ENCODE data around the gene ZBTB21.
A peak's percentile ranks its signal among the peaks of the same experiment; 100 is the strongest.
"Not testable (repeated sequence)": the region's sequence is repeated elsewhere in the genome, so short reads cannot be mapped to it uniquely, and the experiment has no call there.

Gene ZBTB21

GRCh38 chr21:41994613-41995012 lies 15.5 kb downstream of the ZBTB21 start:
- not testable (repeated sequence) for H3K27ac ChIP-seq (ENCODE audit: low read depth, low read length); H3K9ac ChIP-seq (ENCODE audit: low read length); H3K4me3 ChIP-seq (ENCODE audit: low read length); H3K4me1 ChIP-seq (ENCODE audit: control insufficient read depth, insufficient read depth, low read length); H3K27me3 ChIP-seq (ENCODE audit: control insufficient read depth, insufficient read depth, low read length)
- H3K36me3 ChIP-seq (ENCODE audit: control insufficient read depth, insufficient read depth, low read length) = peaks cover 26% of the 10 kb centered on the region

- Histone ChIP-seq H3K9ac (ENCODE audit: low read length) (no peak overlapping the region), H3K36me3 (ENCODE audit: control insufficient read depth, insufficient read depth, low read length) (peaks cover 23% of the 10 kb centered on the region), H3K27ac (ENCODE audit: low read depth, low read length) (peak overlapping the region; percentile 41), H3K4me3 (ENCODE audit: low read length) (no peak overlapping the region), H3K27me3 (ENCODE audit: control insufficient read depth, insufficient read depth, low read length) (no peaks in the 10 kb centered on the region), H3K4me1 (ENCODE audit: control insufficient read depth, insufficient read depth, low read length) (no peaks in the 10 kb centered on the region)
Measured at GRCh38 chr21:41993744-41994143, 16.4 kb downstream of the ZBTB21 start.

GRCh38 chr21:41992576-41992975 lies 17.6 kb downstream of the ZBTB21 start:
- Histone ChIP-seq H3K4me3 (ENCODE audit: low read length) (no peak overlapping the region), H3K4me1 (ENCODE audit: control insufficient read depth, insufficient read depth, low read length) (no peaks in the 10 kb centered on the region), H3K9ac (ENCODE audit: low read length) (no peak overlapping the region), H3K27ac (ENCODE audit: low read depth, low read length) (no peak overlapping the region), H3K27me3 (ENCODE audit: control insufficient read depth, insufficient read depth, low read length) (no peaks in the 10 kb centered on the region), H3K36me3 (ENCODE audit: control insufficient read depth, insufficient read depth, low read length) (peaks cover 23% of the 10 kb centered on the region)

- no peaks in the 10 kb centered on the region for H3K4me1 ChIP-seq (ENCODE audit: control insufficient read depth, insufficient read depth, low read length)
- H3K27me3 ChIP-seq (ENCODE audit: control insufficient read depth, insufficient read depth, low read length) = no peaks in the 10 kb centered on the region
- H3K27ac ChIP-seq (ENCODE audit: low read depth, low read length) = no peak overlapping the region
- no peak overlapping the region for H3K9ac ChIP-seq (ENCODE audit: low read length)
- H3K36me3 ChIP-seq (ENCODE audit: control insufficient read depth, insufficient read depth, low read length) = peaks cover 23% of the 10 kb centered on the region
- no peak overlapping the region for H3K4me3 ChIP-seq (ENCODE audit: low read length)
Measured at GRCh38 chr21:41991659-41992058, 18.5 kb downstream of the ZBTB21 start.

GRCh38 chr21:41989698-41990097 lies 20.5 kb downstream of the ZBTB21 start:
- H3K27ac ChIP-seq (ENCODE audit: low read depth, low read length) = no peak overlapping the region
- no peak overlapping the region for H3K9ac ChIP-seq (ENCODE audit: low read length)
- H3K36me3 ChIP-seq (ENCODE audit: control insufficient read depth, insufficient read depth, low read length) = peaks cover 16% of the 10 kb centered on the region
- H3K4me1 ChIP-seq (ENCODE audit: control insufficient read depth, insufficient read depth, low read length) = no peaks in the 10 kb centered on the region
- H3K4me3 ChIP-seq (ENCODE audit: low read length) = no peak overlapping the region
- H3K27me3 ChIP-seq (ENCODE audit: control insufficient read depth, insufficient read depth, low read length) = no peaks in the 10 kb centered on the region

- H3K4me3 ChIP-seq (ENCODE audit: low read length) = no peak overlapping the region
- peaks cover 8% of the 10 kb centered on the region for H3K36me3 ChIP-seq (ENCODE audit: control insufficient read depth, insufficient read depth, low read length)
- H3K9ac ChIP-seq (ENCODE audit: low read length) = no peak overlapping the region
- no peaks in the 10 kb centered on the region for H3K27me3 ChIP-seq (ENCODE audit: control insufficient read depth, insufficient read depth, low read length)
- H3K4me1 ChIP-seq (ENCODE audit: control insufficient read depth, insufficient read depth, low read length) = no peaks in the 10 kb centered on the region
- no peak overlapping the region for H3K27ac ChIP-seq (ENCODE audit: low read depth, low read length)
Measured at GRCh38 chr21:41987310-41987709, 22.9 kb downstream of the ZBTB21 start.

- Histone ChIP-seq H3K9ac (ENCODE audit: low read length) (no peak overlapping the region), H3K27me3 (ENCODE audit: control insufficient read depth, insufficient read depth, low read length) (no peaks in the 10 kb centered on the region), H3K4me3 (ENCODE audit: low read length) (no peak overlapping the region), H3K36me3 (ENCODE audit: control insufficient read depth, insufficient read depth, low read length) (peaks cover under 1% of the 10 kb centered on the region), H3K4me1 (ENCODE audit: control insufficient read depth, insufficient read depth, low read length) (no peaks in the 10 kb centered on the region), H3K27ac (ENCODE audit: low read depth, low read length) (no peak overlapping the region)
Measured at GRCh38 chr21:41985662-41986416, 24.3 kb downstream of the ZBTB21 start.

GRCh38 chr21:41983229-41983628 lies 26.9 kb downstream of the ZBTB21 start:
- no peak overlapping the region for H3K4me3 ChIP-seq (ENCODE audit: low read length)
- no peak overlapping the region for H3K9ac ChIP-seq (ENCODE audit: low read length)
- H3K36me3 ChIP-seq (ENCODE audit: control insufficient read depth, insufficient read depth, low read length) = no peaks in the 10 kb centered on the region
- no peaks in the 10 kb centered on the region for H3K27me3 ChIP-seq (ENCODE audit: control insufficient read depth, insufficient read depth, low read length)
- no peaks in the 10 kb centered on the region for H3K4me1 ChIP-seq (ENCODE audit: control insufficient read depth, insufficient read depth, low read length)
- H3K27ac ChIP-seq (ENCODE audit: low read depth, low read length) = no peak overlapping the region

- H3K4me1 ChIP-seq (ENCODE audit: control insufficient read depth, insufficient read depth, low read length) = no peaks in the 10 kb centered on the region
- no peak overlapping the region for H3K4me3 ChIP-seq (ENCODE audit: low read length)
- H3K27me3 ChIP-seq (ENCODE audit: control insufficient read depth, insufficient read depth, low read length) = no peaks in the 10 kb centered on the region
- H3K9ac ChIP-seq (ENCODE audit: low read length) = no peak overlapping the region
- no peaks in the 10 kb centered on the region for H3K36me3 ChIP-seq (ENCODE audit: control insufficient read depth, insufficient read depth, low read length)
- H3K27ac ChIP-seq (ENCODE audit: low read depth, low read length) = no peak overlapping the region
Measured at GRCh38 chr21:41980561-41980960, 29.6 kb downstream of the ZBTB21 start.

GRCh38 chr21:41979751-41980369 lies 30.3 kb downstream of the ZBTB21 start:
- Histone ChIP-seq H3K4me1 (ENCODE audit: control insufficient read depth, insufficient read depth, low read length) (no peaks in the 10 kb centered on the region), H3K27me3 (ENCODE audit: control insufficient read depth, insufficient read depth, low read length) (no peaks in the 10 kb centered on the region), H3K9ac (ENCODE audit: low read length) (no peak overlapping the region), H3K4me3 (ENCODE audit: low read length) (no peak overlapping the region), H3K36me3 (ENCODE audit: control insufficient read depth, insufficient read depth, low read length) (no peaks in the 10 kb centered on the region), H3K27ac (ENCODE audit: low read depth, low read length) (no peak overlapping the region)

GRCh38 chr21:41979335-41979734 lies 30.8 kb downstream of the ZBTB21 start:
- H3K36me3 ChIP-seq (ENCODE audit: control insufficient read depth, insufficient read depth, low read length) = no peaks in the 10 kb centered on the region
- H3K9ac ChIP-seq (ENCODE audit: low read length) = no peak overlapping the region
- H3K4me3 ChIP-seq (ENCODE audit: low read length) = no peak overlapping the region
- H3K4me1 ChIP-seq (ENCODE audit: control insufficient read depth, insufficient read depth, low read length) = no peaks in the 10 kb centered on the region
- no peak overlapping the region for H3K27ac ChIP-seq (ENCODE audit: low read depth, low read length)
- no peaks in the 10 kb centered on the region for H3K27me3 ChIP-seq (ENCODE audit: control insufficient read depth, insufficient read depth, low read length)

- Histone ChIP-seq H3K9ac (ENCODE audit: low read length) (no peak overlapping the region), H3K27me3 (ENCODE audit: control insufficient read depth, insufficient read depth, low read length) (no peaks in the 10 kb centered on the region), H3K36me3 (ENCODE audit: control insufficient read depth, insufficient read depth, low read length) (no peaks in the 10 kb centered on the region), H3K4me3 (ENCODE audit: low read length) (no peak overlapping the region), H3K4me1 (ENCODE audit: control insufficient read depth, insufficient read depth, low read length) (no peaks in the 10 kb centered on the region), H3K27ac (ENCODE audit: low read depth, low read length) (no peak overlapping the region)
Measured at GRCh38 chr21:41977034-41977950, 32.9 kb downstream of the ZBTB21 start.
